ENCODE data around the gene TNFSF4.
"Not testable (repeated sequence)": the region's sequence is repeated elsewhere in the genome, so short reads cannot be mapped to it uniquely, and the experiment has no call there.

The TNFSF4 gene

GRCh38 chr1:173161510-173162221 is 45.5 kb downstream of the TNFSF4 start:
- no peak for DNase-seq

GRCh38 chr1:173153964-173154363 is 53.2 kb downstream of the TNFSF4 start:
- DNase-seq = not testable (repeated sequence)

- DNase-seq = no peak
Measured at GRCh38 chr1:173153503-173153902, 53.6 kb downstream of the TNFSF4 start.

GRCh38 chr1:173152598-173152997 is 54.5 kb downstream of the TNFSF4 start:
- no peak for DNase-seq

GRCh38 chr1:173150795-173151194 is 56.3 kb downstream of the TNFSF4 start:
- no peak for DNase-seq

- DNase-seq = no peak
Measured at GRCh38 chr1:173149887-173150286, 57.2 kb downstream of the TNFSF4 start.

GRCh38 chr1:173148971-173149370 is 58.2 kb downstream of the TNFSF4 start:
- no peak for DNase-seq

- DNase-seq = no peak
Measured at GRCh38 chr1:173148545-173148944, 58.6 kb downstream of the TNFSF4 start.

- no peak for DNase-seq
Measured at GRCh38 chr1:173140733-173141132, 66.4 kb downstream of the TNFSF4 start.

- no peak for DNase-seq
Measured at GRCh38 chr1:173139706-173140105, 67.4 kb downstream of the TNFSF4 start.

- no peak for DNase-seq
Measured at GRCh38 chr1:173137107-173137706, 69.9 kb downstream of the TNFSF4 start.

- DNase-seq = no peak
Measured at GRCh38 chr1:173134800-173135199, 72.3 kb downstream of the TNFSF4 start.

GRCh38 chr1:173134029-173134428 is 73.1 kb downstream of the TNFSF4 start:
- DNase-seq = no peak
